HUDEP-2 (cell line): ENCODE results near the gene FRMD3.

ENCODE experiments used
- DNase-seq, 76 experiments: peaks; one replicate each; lab custom pipeline; 2025; ENCODE audit not compliant: unreplicated experiment in 76 of 76; lab: John Stamatoyannopoulos, UW

Gene FRMD3

DNA sequence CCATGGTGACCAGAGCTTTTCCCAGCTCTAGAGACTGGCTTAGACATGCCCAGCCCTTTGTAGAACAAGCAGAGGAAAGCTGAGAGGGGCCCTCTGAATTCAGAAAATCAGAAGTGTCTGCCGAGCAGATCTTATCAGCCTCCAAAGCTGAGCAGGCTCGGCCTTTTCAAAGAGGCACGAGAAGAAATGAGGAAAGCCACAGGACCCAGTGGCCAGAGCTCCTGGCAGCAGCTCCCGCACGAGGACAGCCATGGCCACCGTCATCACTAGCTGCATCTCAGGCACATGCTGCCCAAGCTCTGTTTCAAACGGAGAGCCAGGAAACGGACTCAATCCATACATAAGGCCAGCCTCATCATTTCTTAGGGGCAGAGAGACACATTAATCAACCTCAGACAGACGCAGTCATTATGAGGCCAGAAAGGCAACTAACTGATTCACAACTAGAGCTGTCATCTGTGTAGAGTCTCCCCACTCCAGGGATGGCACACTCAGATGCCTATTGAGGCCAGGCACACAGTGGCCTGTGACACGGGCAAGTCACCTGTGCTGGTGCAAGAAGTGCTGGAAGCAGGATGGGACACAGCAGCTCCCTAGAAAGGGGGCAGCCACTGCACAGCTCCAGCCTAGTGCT is 194.7 kb downstream of the FRMD3 start:
- DNase-seq = no peak

GRCh38 chr9:83342731-83343130 is 195.5 kb downstream of the FRMD3 start:
- no peak for DNase-seq

- no peak for DNase-seq
Observed at GRCh38 chr9:83342006-83342405, 196.2 kb downstream of the FRMD3 start.

- no peak for DNase-seq
Observed at GRCh38 chr9:83340451-83340850, 197.8 kb downstream of the FRMD3 start.

- no peak for DNase-seq
Observed at GRCh38 chr9:83339435-83339834, 198.8 kb downstream of the FRMD3 start.

DNA sequence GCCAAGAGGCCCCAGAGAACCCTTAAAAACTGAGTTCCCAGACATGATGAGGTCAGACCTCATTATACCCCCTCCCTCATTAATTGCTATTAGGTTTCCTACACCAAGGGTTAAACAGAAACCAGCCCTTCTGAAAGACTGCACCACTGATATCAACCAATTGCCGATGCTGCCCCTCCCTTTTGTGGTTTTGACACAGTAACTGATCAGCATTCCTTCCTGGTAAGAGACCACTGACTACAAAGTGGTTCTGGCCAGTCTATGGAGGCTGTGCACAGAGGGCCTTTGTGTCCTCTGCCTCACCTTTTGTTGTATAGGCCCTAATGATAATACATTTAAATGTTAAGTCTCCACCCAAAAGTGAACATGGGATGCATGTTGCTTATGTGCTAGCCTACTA is 201.5 kb downstream of the FRMD3 start:
- peak in 44 of 76 experiments; percentile 1 to 73 (median 26) for DNase-seq

GRCh38 chr9:83334320-83334719 is 203.9 kb downstream of the FRMD3 start:
- peak in 69 of 76 experiments; percentile 3 to 75 (median 47) for DNase-seq

DNA sequence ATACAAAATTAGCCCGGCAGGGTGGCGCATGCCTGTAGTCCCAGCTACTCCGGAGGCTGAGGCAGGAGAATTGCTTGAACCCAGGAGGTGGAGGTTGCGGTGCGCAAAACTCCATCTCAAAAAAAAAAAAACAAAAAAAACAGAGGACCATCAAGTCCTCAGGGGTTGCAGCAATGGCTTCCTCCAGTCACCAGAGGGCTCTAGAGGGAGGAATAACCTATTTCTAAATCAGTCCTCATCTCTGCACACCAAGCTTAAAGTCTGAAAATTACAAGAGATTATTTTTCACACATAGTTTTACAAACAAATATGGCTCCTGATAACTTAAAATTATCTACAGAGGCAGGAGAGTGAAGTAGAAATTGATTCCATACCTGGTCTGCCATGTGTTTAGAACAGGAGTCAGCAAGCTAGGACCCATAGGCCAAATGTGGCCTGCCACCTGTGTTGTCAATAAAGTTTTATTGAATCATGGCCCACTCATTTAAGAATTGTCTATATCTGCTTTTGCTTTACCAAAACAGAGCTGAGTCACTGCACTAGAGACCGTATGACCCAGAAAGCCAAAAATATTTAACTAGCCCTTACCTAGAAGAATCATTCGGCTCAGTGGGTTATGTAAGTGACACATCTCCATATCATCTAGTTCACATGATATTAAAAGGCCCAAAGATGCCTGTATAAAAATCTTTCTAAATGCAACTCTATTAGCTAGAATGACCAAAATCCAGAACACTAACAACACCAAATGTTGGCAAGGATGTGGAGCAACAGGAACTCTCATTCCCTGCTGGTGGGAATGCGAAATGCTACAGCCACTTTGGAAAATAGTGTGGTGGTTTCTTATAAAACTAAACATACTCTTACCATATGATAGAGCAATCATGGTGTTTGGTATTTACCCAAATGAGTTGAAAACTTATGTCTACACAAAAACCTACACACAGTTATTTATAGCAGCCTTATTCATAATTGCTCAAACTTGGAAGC is 207.7 kb downstream of the FRMD3 start:
- no peak for DNase-seq

DNA sequence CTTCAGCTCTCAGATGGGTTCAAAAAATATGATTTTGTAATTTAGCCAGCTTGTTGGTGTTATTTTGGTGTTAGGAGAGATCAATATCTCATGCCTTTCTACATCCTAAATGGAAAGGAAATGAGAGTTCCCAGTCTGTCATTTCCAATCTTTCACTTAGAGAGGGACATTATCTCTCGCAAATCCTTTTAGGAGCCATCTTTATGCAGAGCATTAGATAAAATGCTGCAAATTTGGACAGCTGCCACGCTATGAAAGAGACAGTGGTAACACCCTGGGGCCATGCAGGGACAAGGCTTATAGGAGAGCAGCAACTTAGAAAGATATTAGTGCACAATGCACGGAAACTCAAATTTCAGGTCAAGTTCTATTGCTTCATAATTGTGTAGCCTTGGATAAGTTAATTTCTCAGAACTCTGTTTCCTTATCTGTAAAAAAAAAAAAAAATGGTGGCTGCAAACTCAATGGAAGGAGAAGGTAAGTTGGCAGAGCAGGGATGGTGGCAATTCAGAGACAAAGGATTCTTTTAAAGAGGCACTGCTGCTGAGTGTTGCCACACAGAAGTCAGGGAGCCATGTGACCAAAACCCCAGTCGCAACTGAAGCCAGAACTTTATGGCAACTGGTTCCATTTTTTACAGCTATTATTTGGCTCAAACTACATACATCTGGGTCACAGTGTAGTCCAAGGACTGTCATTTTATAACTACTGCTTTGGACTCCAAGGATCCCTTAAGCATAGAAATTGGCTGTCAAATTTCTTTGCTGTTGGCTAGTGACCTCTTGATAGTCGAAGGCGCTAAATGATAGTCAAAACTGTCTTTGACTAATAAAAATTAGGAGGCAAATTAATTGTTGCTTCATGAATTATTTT is 210.2 kb downstream of the FRMD3 start:
- peak in 2 of 76 experiments; percentile 17 to 33 for DNase-seq

- DNase-seq = no peak
Observed at GRCh38 chr9:83327323-83327722, 210.9 kb downstream of the FRMD3 start.

GRCh38 chr9:83323148-83323547 is 215.1 kb downstream of the FRMD3 start:
- no peak for DNase-seq

DNA sequence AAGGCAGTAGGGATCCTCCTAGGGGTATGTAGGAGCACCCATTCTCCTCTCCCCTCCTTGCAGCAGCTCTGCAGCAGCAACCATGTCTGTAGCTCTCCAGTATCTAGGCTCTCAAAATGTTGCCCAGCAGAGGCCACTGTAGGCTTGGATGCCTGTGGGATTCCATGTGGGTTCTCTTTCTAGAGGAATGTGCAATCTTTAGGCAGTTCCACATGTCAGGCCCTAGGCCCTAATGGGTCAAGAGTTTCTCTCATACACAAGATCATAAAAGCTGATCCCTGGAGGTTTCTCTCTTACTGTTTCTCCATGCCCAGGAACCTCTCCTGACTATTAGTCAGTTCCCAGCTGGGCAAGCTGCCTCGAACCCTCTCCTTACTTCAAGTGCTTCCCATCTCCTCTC is 215.8 kb downstream of the FRMD3 start:
- DNase-seq = no peak

DNA sequence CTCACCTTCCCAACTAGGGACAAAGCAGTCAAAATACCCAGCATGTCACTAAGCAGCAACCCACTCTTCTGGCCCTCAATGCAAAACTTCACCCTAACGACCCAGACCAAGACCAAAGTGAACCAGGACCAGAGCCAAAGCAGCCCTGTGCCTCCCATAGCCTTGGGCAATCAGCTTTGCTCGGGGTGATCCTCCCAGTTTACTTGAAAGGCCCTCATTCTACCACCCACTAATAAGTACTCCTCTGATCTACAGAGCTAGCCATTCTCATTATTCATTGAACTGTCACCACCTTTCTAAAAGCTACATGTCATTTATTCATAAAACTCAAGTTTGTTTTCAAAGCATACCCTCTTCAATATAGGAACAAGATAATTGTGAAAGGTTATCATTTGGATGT is 221.0 kb downstream of the FRMD3 start:
- DNase-seq = no peak

GRCh38 chr9:83315649-83316048 is 222.6 kb downstream of the FRMD3 start:
- DNase-seq = no peak

- DNase-seq = no peak
Observed at GRCh38 chr9:83313781-83314180, 224.4 kb downstream of the FRMD3 start.

GRCh38 chr9:83312537-83312936 is 225.7 kb downstream of the FRMD3 start:
- DNase-seq = no peak

DNA sequence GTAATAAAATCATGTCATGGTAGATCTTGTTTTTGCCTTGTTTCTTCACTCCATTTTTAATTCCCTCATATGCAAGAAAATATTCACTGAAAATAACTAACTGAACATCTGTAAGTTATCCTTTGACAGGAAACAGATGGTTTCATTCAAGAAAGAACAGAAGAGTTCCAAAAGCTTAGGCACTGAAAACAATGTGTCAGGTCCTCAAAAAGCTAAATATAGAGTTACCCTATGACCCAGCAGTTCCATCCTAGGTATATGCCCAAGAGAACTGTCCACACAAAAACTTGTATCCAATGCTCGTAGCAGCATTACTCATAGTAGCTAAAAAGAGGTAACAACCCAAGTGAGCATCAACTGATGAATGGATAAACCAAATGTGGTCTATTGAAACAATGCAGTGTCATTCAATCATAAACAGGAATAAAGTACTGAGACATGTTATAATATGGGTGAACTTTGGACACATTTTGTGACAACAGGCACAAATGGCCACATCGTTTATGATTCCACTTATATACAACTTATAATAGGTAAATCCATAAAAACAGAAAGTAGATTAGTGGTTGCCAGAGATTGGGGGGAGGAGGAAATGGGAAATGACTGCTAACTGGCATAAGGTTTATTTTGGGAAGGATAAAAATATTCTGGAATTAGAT is 231.0 kb downstream of the FRMD3 start:
- DNase-seq = no peak

- DNase-seq = no peak
Observed at GRCh38 chr9:83304686-83305085, 233.5 kb downstream of the FRMD3 start.

GRCh38 chr9:83299571-83299970 is 238.6 kb downstream of the FRMD3 start:
- DNase-seq = no peak

GRCh38 chr9:83299094-83299493 is 239.1 kb downstream of the FRMD3 start:
- DNase-seq = no peak
